22Rv1 (cell line): Measurements from ENCODE around the gene FAM151A.

ENCODE experiments used
- H3K27ac ChIP-seq: fragments of 450-650 bp; 2 replicates; pipeline ENCODE4 v1.5.1; 2017
- ZFX ChIP-seq: fragments of 450-650 bp; IDR thresholded peaks from 2 replicates; pipeline ENCODE4 v1.6.1; 2017; ENCODE audit warnings: antibody characterized with exemption, borderline replicate concordance
- TF ChIP-seq, protein P1 (sequence below): fragments of 450-650 bp; IDR thresholded peaks from 2 replicates; pipeline ENCODE4 v1.5.1; 2017; ENCODE audit warnings: mild to moderate bottlenecking

FAM151A gene

GRCh38 chr1:54593571-54594160 is 29.7 kb downstream of the FAM151A start:
- TF ChIP-seq, protein P1, sequence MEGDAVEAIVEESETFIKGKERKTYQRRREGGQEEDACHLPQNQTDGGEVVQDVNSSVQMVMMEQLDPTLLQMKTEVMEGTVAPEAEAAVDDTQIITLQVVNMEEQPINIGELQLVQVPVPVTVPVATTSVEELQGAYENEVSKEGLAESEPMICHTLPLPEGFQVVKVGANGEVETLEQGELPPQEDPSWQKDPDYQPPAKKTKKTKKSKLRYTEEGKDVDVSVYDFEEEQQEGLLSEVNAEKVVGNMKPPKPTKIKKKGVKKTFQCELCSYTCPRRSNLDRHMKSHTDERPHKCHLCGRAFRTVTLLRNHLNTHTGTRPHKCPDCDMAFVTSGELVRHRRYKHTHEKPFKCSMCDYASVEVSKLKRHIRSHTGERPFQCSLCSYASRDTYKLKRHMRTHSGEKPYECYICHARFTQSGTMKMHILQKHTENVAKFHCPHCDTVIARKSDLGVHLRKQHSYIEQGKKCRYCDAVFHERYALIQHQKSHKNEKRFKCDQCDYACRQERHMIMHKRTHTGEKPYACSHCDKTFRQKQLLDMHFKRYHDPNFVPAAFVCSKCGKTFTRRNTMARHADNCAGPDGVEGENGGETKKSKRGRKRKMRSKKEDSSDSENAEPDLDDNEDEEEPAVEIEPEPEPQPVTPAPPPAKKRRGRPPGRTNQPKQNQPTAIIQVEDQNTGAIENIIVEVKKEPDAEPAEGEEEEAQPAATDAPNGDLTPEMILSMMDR: no peak
- no peak for TF ChIP-seq ZFX
- no peak overlapping the region for H3K27ac ChIP-seq

GRCh38 chr1:54591127-54591756 is 32.1 kb downstream of the FAM151A start:
- TF ChIP-seq, protein P1: no peak
- TF ChIP-seq ZFX: no peak
- no peak overlapping the region for H3K27ac ChIP-seq

- TF ChIP-seq ZFX: no peak
- TF ChIP-seq, protein P1: no peak
- no peak overlapping the region for H3K27ac ChIP-seq
Observed at GRCh38 chr1:54588377-54588776, 34.9 kb downstream of the FAM151A start.

DNA sequence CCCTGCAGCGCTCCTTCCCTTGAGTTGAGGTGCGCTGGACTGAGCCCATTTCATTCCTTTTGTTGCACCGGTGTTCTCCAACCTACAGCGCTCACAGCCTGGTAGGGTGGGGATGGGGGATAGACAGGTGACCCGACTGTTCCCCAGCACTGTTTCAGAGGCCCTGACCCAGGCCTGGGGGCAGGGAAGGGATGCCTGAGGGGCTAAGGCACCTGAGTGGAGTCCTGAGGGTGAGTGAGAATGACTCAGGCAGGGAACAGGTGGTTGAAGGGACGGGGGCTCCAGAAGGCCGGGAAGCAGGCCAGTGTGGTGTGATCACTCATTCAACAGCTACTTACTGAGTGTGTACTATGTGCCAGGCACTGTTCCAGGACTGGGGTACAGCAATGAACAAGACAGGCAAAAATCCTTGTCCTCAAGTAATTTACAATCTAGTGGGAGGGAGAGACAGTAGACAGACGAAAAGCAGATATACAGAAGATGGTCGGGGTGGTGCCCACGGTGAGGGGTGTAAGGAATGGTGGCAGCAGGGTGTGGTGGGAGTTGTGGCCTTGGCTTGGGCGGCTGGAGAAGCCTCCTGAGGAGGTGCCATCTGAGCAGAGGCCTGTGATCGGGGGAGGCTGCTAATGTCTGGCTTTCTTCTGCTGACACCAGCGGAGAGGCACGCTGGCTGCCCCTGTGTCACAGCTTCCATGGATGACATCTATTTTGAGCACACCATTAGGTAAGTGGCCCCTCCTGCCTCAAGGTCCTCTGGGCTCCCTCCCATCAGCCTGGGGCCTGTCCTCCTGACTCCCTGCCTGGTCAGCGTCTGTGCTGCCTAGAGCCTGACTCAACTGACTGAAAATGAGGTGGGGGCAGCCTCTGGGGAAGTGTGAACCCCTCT is 37.9 kb downstream of the FAM151A start:
- TF ChIP-seq ZFX: no peak
- TF ChIP-seq, protein P1: no peak
- H3K27ac ChIP-seq: no peak overlapping the region

DNA sequence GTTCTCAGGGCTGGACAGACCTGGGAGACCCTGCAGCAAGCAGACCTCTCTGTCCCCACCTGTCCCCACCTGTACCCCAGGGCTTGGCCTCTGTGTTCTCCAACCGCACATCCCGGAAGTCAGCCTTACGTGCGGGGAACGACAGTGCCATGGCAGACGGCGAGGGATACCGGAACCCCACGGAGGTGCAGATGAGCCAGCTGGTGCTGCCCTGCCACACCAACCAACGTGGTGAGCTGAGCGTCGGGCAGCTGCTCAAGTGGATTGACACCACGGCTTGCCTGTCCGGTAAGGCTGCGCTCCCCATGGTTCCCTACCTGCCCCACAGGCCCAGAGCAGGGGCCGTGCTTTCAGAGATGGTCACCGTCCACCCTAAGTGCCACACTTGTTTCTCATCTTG is 38.8 kb downstream of the FAM151A start:
- TF ChIP-seq ZFX: no peak
- TF ChIP-seq, protein P1: no peak
- no peak overlapping the region for H3K27ac ChIP-seq

GRCh38 chr1:54583871-54584270 is 39.5 kb downstream of the FAM151A start:
- no peak overlapping the region for H3K27ac ChIP-seq
- TF ChIP-seq ZFX: no peak
- TF ChIP-seq, protein P1: no peak

- no peak overlapping the region for H3K27ac ChIP-seq
- TF ChIP-seq, protein P1: no peak
- TF ChIP-seq ZFX: no peak
Observed at GRCh38 chr1:54583307-54583686, 40.0 kb downstream of the FAM151A start.
